GM23338 (cell line): ENCODE measurements around the gene HDAC10. TPM values are rescaled to one million over a fixed set of nuclear protein-coding genes. Genes with fewer than 3 reads are reported as not detected.

Experiments
- ATAC-seq: fragments of 200-7000 bp; cut with Tn5 transposase; 3 replicates; pipeline ENCODE4 v1.9.1; 2020
- DNase-seq: peaks from one replicate; pipeline ENCODE4 v3.0.0-alpha.2; 2015; ENCODE audit warnings: low spot score
- H2AFZ ChIP-seq: fragments of 200-600 bp; sonication (generic); 2 replicates; pipeline ENCODE4 v1.8.0; 2016; ENCODE audit warnings: antibody characterized with exemption, mild to moderate bottlenecking, moderate library complexity
- H3F3A ChIP-seq: fragments of 200-600 bp; sonication (generic); replicated peaks from 2 replicates; pipeline ENCODE4 v1.8.0; 2017; ENCODE audit warnings: antibody characterized with exemption, mixed run types, low read depth
- H3K27ac ChIP-seq: fragments of 200-600 bp; sonication (generic); 2 replicates; pipeline ENCODE4 v1.6.1; 2016; ENCODE audit warnings: low read depth
- H3K27me3 ChIP-seq: fragments of 200-600 bp; sonication (generic); 2 replicates; pipeline ENCODE4 v1.8.0; 2016; ENCODE audit warnings: mild to moderate bottlenecking, mixed run types, moderate library complexity; ENCODE audit not compliant: insufficient read depth
- H3K36me3 ChIP-seq: fragments of 200-600 bp; sonication (generic); 2 replicates; pipeline ENCODE4 v1.8.0; 2016; ENCODE audit warnings: mild to moderate bottlenecking; ENCODE audit not compliant: insufficient read depth
- H3K4me1 ChIP-seq: fragments of 200-600 bp; sonication (generic); 2 replicates; pipeline ENCODE4 v1.8.0; 2016; ENCODE audit warnings: mild to moderate bottlenecking, moderate library complexity; ENCODE audit not compliant: insufficient read depth
- H3K4me2 ChIP-seq: fragments of 200-600 bp; sonication (generic); 2 replicates; pipeline ENCODE4 v1.7.1; 2017; ENCODE audit warnings: mixed run types
- H3K4me3 ChIP-seq: fragments of 200-600 bp; sonication (generic); 2 replicates; pipeline ENCODE4 v1.6.1; 2016; ENCODE audit warnings: mixed run types
- H3K79me2 ChIP-seq: fragments of 200-600 bp; sonication (generic); replicated peaks from 2 replicates; pipeline ENCODE4 v1.8.0; 2017; ENCODE audit warnings: mild to moderate bottlenecking; ENCODE audit not compliant: insufficient read depth
- H3K9me2 ChIP-seq: fragments of 200-600 bp; sonication (generic); 2 replicates; pipeline ENCODE4 v1.8.0; 2017; ENCODE audit not compliant: insufficient read depth
- H4K20me1 ChIP-seq: fragments of 200-600 bp; sonication (generic); replicated peaks from 2 replicates; pipeline ENCODE4 v1.8.0; 2017; ENCODE audit warnings: mild to moderate bottlenecking; ENCODE audit not compliant: insufficient read depth
- H3K27ac Mint-ChIP-seq: 2 replicates; pipeline ENCODE4 v1.8.0; 2020; ENCODE audit warnings: inconsistent platforms, mild to moderate bottlenecking, moderate library complexity, mixed read lengths
- H3K27me3 Mint-ChIP-seq: 3 replicates; pipeline ENCODE4 v1.8.0; 2022; ENCODE audit warnings: low read depth, mild to moderate bottlenecking, moderate library complexity, mixed read lengths, inconsistent platforms; ENCODE audit not compliant: insufficient read depth, poor library complexity
- H3K36me3 Mint-ChIP-seq: 3 replicates; pipeline ENCODE4 v1.8.0; 2021; ENCODE audit warnings: low read depth, mild to moderate bottlenecking, inconsistent platforms, moderate library complexity, mixed read lengths
- H3K4me1 Mint-ChIP-seq: 3 replicates; pipeline ENCODE4 v1.8.0; 2020; ENCODE audit warnings: mild to moderate bottlenecking, inconsistent platforms, mixed read lengths
- H3K4me3 Mint-ChIP-seq: 3 replicates; pipeline ENCODE4 v1.8.0; 2021; ENCODE audit warnings: moderate library complexity, mild to moderate bottlenecking, inconsistent platforms, mixed read lengths
- H3K9me3 Mint-ChIP-seq: 3 replicates; pipeline ENCODE4 v1.8.0; 2020; ENCODE audit warnings: moderate library complexity, mild to moderate bottlenecking, inconsistent platforms, mixed read lengths
- EZH2 ChIP-seq: fragments of 200-600 bp; sonication (generic); IDR thresholded peaks from one replicate; pipeline ENCODE4 v1.8.0; 2017; ENCODE audit warnings: antibody characterized with exemption, mild to moderate bottlenecking, low read depth; ENCODE audit not compliant: unreplicated experiment
- ZNF114 ChIP-seq: fragments of 250-450 bp; sonication (Bioruptor Pico); IDR thresholded peaks from 2 replicates; pipeline ENCODE4 v1.5.0; 2020; ENCODE audit warnings: mild to moderate bottlenecking, moderate library complexity
- polyA plus RNA-seq: library from polyadenylated mRNA; unstranded; fragments of >200 nt; fragmentation: Nextera tagmentation; extraction: Ambion mirVana; gene quantifications from 2 replicates; pipeline ENCODE4 v1.2.1, GENCODE V29; 2016
- total RNA-seq: library from RNA; depleted of rRNA; stranded (reverse); fragments of >200 nt; shearing (Covaris generic); gene quantifications from 2 replicates; pipeline ENCODE4 v1.2.3, GENCODE V29; 2014
- TF ChIP-seq, protein P1 (sequence below), 2 experiments: fragments of 200-600 bp in 1 of 2; sonication (generic) in 1 of 2; conservative IDR thresholded peaks; 2 replicates each; pipeline versions ENCODE4 v1.5.1 to v1.6.1; 2016 to 2017; ENCODE audit warnings: antibody characterized with exemption in 2 of 2, low read depth in 2 of 2, mild to moderate bottlenecking in 2 of 2, moderate library complexity in 1 of 2
- TF ChIP-seq, protein P2 (sequence below): IDR thresholded peaks from one replicate; pipeline ENCODE4 v1.6.1; 2018; ENCODE audit warnings: antibody characterized with exemption; ENCODE audit not compliant: unreplicated experiment
- TF ChIP-seq, protein P3 (sequence below): fragments of 250-450 bp; sonication (Bioruptor Pico); IDR thresholded peaks from 2 replicates; pipeline ENCODE4 v1.5.0; 2020; ENCODE audit warnings: mild to moderate bottlenecking, moderate library complexity

The HDAC10 gene
- total and polyA plus RNA-seq, 2 experiments from 2014 or later: 4.1 to 41.9 TPM

DNA sequence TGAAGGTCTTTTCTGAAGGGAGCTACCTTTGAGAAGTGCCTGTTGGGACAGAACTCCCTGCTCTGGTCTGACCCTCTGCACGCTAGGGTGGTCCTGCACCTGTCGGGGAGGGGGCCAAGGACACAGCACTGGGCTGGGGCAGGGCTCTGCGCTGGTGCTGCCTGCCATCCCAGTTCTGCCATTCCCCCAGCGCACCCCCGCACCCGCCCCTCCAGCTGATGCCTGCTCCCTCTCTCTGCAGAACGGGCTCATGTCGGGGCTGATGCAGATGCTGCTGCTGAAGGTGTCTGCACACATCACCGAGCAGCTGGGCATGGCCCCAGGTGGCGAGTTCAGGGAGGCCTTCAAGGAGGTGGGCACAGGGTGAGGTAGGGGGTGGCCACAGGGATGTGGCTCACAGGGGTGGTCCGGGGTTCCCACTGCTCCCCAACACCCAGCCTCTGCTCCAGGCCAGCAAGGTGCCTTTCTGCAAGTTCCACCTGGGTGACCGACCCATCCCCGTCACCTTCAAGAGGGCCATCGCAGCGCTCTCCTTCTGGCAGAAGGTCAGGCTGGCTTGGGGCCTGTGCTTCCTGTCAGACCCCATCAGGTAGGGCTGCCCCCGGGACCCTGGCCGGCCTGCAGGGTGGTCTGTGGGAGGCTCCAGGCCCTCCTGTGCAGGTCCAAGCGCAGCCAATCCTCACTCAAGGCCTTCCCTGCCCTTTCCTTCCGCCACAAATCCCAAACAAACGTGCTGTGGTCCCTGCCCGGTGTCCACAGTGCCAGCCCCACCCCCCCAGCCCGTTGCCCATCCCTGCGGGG, 53.9 kb downstream of the HDAC10 start:
- ATAC-seq: no peak
- no peaks in the 10 kb centered on the region for H3K9me3 Mint-ChIP-seq
- Histone ChIP-seq H3K36me3 (no peaks in the 10 kb centered on the region), H2AFZ (no peak overlapping the region), H4K20me1 (peaks cover 10% of the 10 kb centered on the region), H3K27me3 (peaks cover 5% of the 10 kb centered on the region; the same call in 1 of the 2 replicates), H3K4me3 (no peak overlapping the region), H3K79me2 (peaks cover 9% of the 10 kb centered on the region), H3K4me1 (peaks cover 5% of the 10 kb centered on the region; the same call in 1 of the 2 replicates), H3K9me2 (no peaks in the 10 kb centered on the region), H3F3A (peaks cover 9% of the 10 kb centered on the region), H3K4me2 (no peak overlapping the region), H3K27ac (no peak overlapping the region)
- TF ChIP-seq, protein P1, sequence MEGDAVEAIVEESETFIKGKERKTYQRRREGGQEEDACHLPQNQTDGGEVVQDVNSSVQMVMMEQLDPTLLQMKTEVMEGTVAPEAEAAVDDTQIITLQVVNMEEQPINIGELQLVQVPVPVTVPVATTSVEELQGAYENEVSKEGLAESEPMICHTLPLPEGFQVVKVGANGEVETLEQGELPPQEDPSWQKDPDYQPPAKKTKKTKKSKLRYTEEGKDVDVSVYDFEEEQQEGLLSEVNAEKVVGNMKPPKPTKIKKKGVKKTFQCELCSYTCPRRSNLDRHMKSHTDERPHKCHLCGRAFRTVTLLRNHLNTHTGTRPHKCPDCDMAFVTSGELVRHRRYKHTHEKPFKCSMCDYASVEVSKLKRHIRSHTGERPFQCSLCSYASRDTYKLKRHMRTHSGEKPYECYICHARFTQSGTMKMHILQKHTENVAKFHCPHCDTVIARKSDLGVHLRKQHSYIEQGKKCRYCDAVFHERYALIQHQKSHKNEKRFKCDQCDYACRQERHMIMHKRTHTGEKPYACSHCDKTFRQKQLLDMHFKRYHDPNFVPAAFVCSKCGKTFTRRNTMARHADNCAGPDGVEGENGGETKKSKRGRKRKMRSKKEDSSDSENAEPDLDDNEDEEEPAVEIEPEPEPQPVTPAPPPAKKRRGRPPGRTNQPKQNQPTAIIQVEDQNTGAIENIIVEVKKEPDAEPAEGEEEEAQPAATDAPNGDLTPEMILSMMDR (conservative IDR thresholded peaks at IDR 0.05; ENCODE audit: low read depth in 2 of 2): no peak
- no peak for TF ChIP-seq ZNF114
- TF ChIP-seq EZH2: no peak
- TF ChIP-seq, protein P2, sequence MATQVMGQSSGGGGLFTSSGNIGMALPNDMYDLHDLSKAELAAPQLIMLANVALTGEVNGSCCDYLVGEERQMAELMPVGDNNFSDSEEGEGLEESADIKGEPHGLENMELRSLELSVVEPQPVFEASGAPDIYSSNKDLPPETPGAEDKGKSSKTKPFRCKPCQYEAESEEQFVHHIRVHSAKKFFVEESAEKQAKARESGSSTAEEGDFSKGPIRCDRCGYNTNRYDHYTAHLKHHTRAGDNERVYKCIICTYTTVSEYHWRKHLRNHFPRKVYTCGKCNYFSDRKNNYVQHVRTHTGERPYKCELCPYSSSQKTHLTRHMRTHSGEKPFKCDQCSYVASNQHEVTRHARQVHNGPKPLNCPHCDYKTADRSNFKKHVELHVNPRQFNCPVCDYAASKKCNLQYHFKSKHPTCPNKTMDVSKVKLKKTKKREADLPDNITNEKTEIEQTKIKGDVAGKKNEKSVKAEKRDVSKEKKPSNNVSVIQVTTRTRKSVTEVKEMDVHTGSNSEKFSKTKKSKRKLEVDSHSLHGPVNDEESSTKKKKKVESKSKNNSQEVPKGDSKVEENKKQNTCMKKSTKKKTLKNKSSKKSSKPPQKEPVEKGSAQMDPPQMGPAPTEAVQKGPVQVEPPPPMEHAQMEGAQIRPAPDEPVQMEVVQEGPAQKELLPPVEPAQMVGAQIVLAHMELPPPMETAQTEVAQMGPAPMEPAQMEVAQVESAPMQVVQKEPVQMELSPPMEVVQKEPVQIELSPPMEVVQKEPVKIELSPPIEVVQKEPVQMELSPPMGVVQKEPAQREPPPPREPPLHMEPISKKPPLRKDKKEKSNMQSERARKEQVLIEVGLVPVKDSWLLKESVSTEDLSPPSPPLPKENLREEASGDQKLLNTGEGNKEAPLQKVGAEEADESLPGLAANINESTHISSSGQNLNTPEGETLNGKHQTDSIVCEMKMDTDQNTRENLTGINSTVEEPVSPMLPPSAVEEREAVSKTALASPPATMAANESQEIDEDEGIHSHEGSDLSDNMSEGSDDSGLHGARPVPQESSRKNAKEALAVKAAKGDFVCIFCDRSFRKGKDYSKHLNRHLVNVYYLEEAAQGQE: no peak
- TF ChIP-seq, protein P3, sequence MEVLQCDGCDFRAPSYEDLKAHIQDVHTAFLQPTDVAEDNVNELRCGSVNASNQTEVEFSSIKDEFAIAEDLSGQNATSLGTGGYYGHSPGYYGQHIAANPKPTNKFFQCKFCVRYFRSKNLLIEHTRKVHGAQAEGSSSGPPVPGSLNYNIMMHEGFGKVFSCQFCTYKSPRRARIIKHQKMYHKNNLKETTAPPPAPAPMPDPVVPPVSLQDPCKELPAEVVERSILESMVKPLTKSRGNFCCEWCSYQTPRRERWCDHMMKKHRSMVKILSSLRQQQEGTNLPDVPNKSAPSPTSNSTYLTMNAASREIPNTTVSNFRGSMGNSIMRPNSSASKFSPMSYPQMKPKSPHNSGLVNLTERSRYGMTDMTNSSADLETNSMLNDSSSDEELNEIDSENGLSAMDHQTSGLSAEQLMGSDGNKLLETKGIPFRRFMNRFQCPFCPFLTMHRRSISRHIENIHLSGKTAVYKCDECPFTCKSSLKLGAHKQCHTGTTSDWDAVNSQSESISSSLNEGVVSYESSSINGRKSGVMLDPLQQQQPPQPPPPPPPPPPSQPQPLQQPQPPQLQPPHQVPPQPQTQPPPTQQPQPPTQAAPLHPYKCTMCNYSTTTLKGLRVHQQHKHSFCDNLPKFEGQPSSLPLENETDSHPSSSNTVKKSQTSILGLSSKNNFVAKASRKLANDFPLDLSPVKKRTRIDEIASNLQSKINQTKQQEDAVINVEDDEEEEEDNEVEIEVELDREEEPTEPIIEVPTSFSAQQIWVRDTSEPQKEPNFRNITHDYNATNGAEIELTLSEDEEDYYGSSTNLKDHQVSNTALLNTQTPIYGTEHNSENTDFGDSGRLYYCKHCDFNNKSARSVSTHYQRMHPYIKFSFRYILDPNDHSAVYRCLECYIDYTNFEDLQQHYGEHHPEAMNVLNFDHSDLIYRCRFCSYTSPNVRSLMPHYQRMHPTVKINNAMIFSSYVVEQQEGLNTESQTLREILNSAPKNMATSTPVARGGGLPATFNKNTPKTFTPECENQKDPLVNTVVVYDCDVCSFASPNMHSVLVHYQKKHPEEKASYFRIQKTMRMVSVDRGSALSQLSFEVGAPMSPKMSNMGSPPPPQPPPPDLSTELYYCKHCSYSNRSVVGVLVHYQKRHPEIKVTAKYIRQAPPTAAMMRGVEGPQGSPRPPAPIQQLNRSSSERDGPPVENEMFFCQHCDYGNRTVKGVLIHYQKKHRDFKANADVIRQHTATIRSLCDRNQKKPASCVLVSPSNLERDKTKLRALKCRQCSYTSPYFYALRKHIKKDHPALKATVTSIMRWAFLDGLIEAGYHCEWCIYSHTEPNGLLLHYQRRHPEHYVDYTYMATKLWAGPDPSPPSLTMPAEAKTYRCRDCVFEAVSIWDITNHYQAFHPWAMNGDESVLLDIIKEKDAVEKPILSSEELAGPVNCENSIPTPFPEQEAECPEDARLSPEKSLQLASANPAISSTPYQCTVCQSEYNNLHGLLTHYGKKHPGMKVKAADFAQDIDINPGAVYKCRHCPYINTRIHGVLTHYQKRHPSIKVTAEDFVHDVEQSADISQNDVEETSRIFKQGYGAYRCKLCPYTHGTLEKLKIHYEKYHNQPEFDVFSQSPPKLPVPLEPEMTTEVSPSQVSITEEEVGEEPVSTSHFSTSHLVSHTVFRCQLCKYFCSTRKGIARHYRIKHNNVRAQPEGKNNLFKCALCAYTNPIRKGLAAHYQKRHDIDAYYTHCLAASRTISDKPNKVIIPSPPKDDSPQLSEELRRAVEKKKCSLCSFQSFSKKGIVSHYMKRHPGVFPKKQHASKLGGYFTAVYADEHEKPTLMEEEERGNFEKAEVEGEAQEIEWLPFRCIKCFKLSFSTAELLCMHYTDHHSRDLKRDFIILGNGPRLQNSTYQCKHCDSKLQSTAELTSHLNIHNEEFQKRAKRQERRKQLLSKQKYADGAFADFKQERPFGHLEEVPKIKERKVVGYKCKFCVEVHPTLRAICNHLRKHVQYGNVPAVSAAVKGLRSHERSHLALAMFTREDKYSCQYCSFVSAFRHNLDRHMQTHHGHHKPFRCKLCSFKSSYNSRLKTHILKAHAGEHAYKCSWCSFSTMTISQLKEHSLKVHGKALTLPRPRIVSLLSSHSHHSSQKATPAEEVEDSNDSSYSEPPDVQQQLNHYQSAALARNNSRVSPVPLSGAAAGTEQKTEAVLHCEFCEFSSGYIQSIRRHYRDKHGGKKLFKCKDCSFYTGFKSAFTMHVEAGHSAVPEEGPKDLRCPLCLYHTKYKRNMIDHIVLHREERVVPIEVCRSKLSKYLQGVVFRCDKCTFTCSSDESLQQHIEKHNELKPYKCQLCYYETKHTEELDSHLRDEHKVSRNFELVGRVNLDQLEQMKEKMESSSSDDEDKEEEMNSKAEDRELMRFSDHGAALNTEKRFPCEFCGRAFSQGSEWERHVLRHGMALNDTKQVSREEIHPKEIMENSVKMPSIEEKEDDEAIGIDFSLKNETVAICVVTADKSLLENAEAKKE: no peak
- peaks cover 8% of the 10 kb centered on the region for H3K4me1 Mint-ChIP-seq
- H3K4me3 Mint-ChIP-seq: no peak overlapping the region
- H3K27me3 Mint-ChIP-seq: peaks cover 6% of the 10 kb centered on the region
- peaks cover 3% of the 10 kb centered on the region; the same call in 2 of the 3 replicates for H3K36me3 Mint-ChIP-seq
- DNase-seq: no peak
- H3K27ac Mint-ChIP-seq: no peak overlapping the region
